ENCODE measurements around the gene GINS2.

GINS2 gene

DNA sequence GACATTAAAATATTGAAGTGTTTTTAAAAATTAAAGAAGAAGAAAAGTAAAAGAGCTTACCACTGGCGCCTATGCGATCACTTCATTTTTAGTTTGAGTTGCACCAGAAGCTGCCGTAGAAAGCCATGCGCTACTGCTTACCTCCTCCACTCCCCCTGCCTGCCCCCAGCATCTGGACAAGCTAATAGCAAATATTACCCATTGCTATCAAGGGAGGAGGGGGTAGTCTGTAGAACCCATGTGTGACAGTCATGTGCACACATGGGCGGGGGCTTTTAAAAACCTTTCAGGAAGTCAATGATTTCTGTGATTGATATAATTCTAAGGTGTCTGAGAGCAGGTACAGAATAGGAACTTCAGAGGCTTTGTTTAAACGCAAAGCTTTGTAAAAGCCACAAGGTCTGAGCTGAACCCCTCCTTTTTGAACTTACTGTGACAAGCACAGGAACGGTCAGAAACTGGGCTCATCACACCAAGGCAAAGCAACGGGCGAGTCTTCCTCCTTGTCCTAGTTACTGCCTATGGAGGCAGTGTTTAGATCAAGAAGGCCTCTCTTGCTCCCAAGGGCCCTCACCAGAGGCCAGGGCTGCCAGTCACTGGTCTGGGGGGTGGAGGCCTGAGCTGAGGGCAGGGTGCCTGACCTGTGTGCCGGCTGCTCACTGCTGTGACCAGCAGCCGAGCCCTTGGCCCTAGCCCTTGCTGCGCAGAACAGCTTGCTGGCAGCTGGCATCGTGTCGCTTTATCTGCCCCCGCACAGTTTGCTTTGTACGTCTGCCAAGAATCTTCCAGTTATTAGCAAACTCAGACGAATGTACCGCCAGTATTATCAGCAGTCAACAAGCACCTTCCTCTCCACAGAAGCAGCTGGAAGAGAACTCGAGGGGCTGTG lies 15.0 kb downstream of the GINS2 start:
- peak; percentile 76 for DNase-seq (ENCODE audit: low read depth)
- no peak overlapping the region for H3K4me3 ChIP-seq (ENCODE audit: low read depth, low read length)
- TF ChIP-seq, protein P1, sequence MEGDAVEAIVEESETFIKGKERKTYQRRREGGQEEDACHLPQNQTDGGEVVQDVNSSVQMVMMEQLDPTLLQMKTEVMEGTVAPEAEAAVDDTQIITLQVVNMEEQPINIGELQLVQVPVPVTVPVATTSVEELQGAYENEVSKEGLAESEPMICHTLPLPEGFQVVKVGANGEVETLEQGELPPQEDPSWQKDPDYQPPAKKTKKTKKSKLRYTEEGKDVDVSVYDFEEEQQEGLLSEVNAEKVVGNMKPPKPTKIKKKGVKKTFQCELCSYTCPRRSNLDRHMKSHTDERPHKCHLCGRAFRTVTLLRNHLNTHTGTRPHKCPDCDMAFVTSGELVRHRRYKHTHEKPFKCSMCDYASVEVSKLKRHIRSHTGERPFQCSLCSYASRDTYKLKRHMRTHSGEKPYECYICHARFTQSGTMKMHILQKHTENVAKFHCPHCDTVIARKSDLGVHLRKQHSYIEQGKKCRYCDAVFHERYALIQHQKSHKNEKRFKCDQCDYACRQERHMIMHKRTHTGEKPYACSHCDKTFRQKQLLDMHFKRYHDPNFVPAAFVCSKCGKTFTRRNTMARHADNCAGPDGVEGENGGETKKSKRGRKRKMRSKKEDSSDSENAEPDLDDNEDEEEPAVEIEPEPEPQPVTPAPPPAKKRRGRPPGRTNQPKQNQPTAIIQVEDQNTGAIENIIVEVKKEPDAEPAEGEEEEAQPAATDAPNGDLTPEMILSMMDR (conservative IDR thresholded peaks at IDR 0.05; ENCODE audit: low read depth, low read length): peak; percentile 18

DNA sequence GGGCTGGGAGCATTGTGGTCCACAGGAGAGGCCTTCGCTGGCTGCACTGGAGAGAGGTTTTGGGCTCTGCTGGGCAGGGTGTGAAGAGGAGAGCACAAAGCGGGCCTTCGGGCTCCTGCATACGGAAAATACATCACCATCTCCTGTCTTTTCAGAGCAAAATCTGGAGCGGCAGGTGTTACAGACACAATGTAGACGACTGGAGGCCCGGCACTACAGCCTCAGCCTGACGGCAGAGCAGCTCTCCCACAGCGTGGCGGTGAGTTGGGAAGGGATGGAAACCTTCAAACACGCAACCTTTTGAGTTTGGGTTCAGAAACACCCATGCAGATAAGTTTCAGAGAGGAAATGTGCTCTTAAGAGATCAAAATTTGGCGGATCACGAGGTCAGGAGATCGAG lies 17.9 kb downstream of the GINS2 start:
- TF ChIP-seq, protein P1 (conservative IDR thresholded peaks at IDR 0.05; ENCODE audit: low read depth, low read length): no peak
- no peak overlapping the region for H3K4me3 ChIP-seq (ENCODE audit: low read depth, low read length)
- DNase-seq (ENCODE audit: low read depth): no peak

DNA sequence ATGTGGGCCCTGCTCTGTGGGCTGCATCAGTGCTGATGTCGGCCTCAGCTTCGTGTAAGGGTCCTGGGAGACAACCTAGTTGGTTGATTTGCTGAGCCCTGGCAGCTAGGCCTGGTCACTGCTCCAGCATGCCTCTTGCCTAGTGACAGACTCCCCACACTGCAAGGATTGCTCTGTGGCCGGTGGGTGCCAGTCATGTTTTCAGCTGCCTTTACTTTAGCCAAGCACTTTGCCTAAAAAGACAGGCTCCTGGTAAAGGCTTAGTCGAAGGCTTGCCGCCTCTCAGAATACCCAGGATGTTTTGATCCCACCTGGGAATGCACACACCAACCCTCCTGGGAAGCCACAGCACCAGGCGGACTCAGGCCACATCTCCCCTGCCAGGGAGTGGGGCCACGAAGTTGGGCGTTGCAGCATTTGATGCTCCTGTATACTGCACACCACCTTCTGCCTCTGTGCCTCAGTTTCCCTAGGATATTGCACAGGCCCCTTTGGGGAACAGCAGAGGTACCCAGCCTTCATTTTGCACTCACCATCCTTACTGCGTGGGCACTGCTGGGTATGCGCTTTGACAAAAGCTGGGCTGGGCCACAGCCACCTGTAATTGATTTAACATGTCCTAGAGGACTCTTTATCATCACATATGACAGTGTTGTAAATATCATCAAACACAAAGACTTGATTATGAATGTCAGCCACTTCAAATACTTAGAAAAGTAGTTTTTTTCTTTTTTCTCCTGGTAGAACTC lies 19.9 kb downstream of the GINS2 start:
- no peak for DNase-seq (ENCODE audit: low read depth)
- H3K4me3 ChIP-seq (ENCODE audit: low read depth, low read length): no peak overlapping the region
- TF ChIP-seq, protein P1 (conservative IDR thresholded peaks at IDR 0.05; ENCODE audit: low read depth, low read length): no peak

DNA sequence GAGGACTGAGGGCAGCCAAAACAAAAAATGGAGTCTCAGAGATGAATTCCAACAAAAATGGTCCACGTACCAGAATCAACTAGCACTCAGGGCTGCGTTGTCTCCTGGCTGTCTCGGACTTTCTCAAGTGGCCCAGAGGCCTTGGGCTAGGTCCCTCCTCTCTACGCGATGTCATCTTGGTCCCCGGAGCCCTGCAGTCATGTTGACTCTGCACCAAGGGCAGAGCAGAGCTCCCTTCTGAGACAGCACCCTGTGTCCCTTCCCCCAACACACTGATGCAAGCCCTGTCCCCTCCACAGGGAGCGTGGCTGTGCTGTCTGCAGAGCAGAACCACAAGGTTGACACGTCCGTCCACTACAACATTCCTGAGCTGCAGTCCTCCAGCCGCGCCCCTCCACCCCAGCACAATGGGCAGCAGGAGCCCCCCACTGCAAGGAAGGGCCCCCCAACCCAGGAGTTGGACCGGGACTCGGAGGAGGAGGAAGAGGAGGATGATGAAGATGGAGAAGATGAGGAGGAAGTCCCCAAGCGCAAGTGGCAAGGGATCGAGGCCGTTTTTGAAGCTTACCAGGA lies 20.8 kb downstream of the GINS2 start:
- peak; percentile 19 for DNase-seq (ENCODE audit: low read depth)
- no peak overlapping the region for H3K4me3 ChIP-seq (ENCODE audit: low read depth, low read length)
- TF ChIP-seq, protein P1 (conservative IDR thresholded peaks at IDR 0.05; ENCODE audit: low read depth, low read length): no peak

DNA sequence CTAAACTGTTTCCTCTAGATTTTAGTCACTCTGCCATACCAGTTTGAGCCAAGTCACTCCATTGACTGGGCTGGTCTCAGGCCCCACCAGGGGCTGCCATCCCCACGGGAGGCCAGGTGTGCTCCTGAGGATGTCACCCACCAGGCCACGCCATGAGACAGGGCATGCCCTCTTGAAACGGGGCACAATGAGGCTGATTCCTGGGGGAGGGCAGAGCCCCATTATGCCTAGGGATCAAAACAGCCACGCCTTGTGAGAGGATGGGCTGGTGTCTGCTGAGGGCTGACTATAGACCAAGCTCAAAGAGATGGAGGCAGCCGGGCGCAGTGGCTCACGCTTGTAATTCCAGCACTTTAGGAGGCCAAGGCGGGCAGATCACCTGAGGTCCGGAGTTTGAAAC lies 21.5 kb downstream of the GINS2 start:
- TF ChIP-seq, protein P1 (conservative IDR thresholded peaks at IDR 0.05; ENCODE audit: low read depth, low read length): no peak
- H3K4me3 ChIP-seq (ENCODE audit: low read depth, low read length): no peak overlapping the region
- DNase-seq (ENCODE audit: low read depth): no peak

DNA sequence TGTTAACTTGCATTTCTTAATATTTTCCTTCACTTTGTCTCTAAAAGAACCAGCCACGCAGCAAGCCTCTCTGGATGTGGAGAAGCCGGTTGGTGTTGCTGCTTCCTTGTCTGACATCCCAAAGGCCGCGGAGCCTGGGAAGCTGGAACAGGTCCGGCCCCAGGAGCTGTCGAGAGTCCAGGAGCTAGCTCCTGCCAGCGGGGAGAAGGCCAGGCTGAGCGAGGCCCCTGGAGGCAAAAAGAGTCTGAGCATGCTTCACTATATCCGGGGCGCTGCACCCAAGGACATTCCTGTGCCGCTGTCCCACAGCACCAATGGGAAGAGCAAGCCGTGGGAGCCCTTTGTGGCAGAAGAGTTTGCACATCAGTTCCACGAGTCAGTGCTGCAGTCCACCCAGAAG lies 22.8 kb downstream of the GINS2 start:
- no peak overlapping the region for H3K4me3 ChIP-seq (ENCODE audit: low read depth, low read length)
- no peak for DNase-seq (ENCODE audit: low read depth)
- TF ChIP-seq, protein P1 (conservative IDR thresholded peaks at IDR 0.05; ENCODE audit: low read depth, low read length): no peak
